GM12878 (cell line): Measurements from ENCODE around the gene DNTTIP2. TPM values are rescaled to one million over a fixed set of nuclear protein-coding genes. Genes with fewer than 3 reads are reported as not detected.

Experiments
- ATAC-seq: fragments of 200-7000 bp; cut with Tn5 transposase; 3 replicates; pipeline ENCODE4 v1.9.1; 2020; ENCODE audit warnings: mild to moderate bottlenecking, moderate library complexity
- BruUV-seq: library from RNA; stranded (reverse); fragments of 400-500 nt; replicated peaks from 2 replicates; lab custom pipeline; 2021; lab: Mats Ljungman, UMichigan
- CTCF ChIA-PET: fragments of 300-600 bp; sonication (Branson Sonifier 250); formaldehyde crosslinking; extraction: SDS; loops from one replicate; lab custom pipeline; 2021; ENCODE audit warnings: inconsistent platforms; lab: Yijun Ruan, JAX
- POLR2A ChIA-PET: fragments of 350-600 bp; formaldehyde crosslinking; extraction: SDS; loops from one replicate; lab custom pipeline; 2021; ENCODE audit warnings: inconsistent platforms; lab: Charles Lee
- RAD21 ChIA-PET: fragments of 300-600 bp; sonication (Branson Sonifier 250); formaldehyde crosslinking; loops from one replicate; lab custom pipeline; 2023; ENCODE audit warnings: antibody characterized with exemption; ENCODE audit not compliant: unreplicated experiment; lab: Charles Lee
- SMC1A ChIA-PET: fragments of 300-600 bp; sonication (Branson Sonifier 250); formaldehyde crosslinking; loops from one replicate; lab custom pipeline; 2023; ENCODE audit not compliant: unreplicated experiment, uncharacterized antibody; lab: Charles Lee
- DNase-seq: peaks from one replicate; pipeline ENCODE4 v3.0.0-alpha.2; 2011; ENCODE audit warnings: low read depth, low spot score
- FAIRE-seq: peaks from 3 replicates; lab custom pipeline; 2011; peaks lifted over from hg19 to GRCh38; lab: Jason Lieb, UNC
- H2AFZ ChIP-seq: 2 replicates; pipeline ENCODE4 v1.6.0; 2011; ENCODE audit warnings: low read depth, low read length, control low read depth; ENCODE audit not compliant: control insufficient read depth
- H3K27ac ChIP-seq: 2 replicates; pipeline ENCODE4 v1.5.1; 2011; ENCODE audit warnings: control low read depth; ENCODE audit not compliant: control insufficient read depth, insufficient read depth
- H3K27me3 ChIP-seq, 2 experiments: replicated peaks in 1 of 2; 2 replicates each; pipeline versions ENCODE4 v1.6.0 to v1.6.1; 2011; ENCODE audit warnings: low read length in 1 of 2; ENCODE audit not compliant: control insufficient read depth in 2 of 2, insufficient read depth in 2 of 2
- H3K36me3 ChIP-seq, 2 experiments: 2 replicates each; pipeline ENCODE4 v1.5.1; 2011; ENCODE audit warnings: low read length in 1 of 2; ENCODE audit not compliant: control insufficient read depth in 2 of 2, insufficient read depth in 2 of 2
- H3K4me1 ChIP-seq: 2 replicates; pipeline ENCODE4 v1.6.1; 2011; ENCODE audit warnings: mild to moderate bottlenecking, low read length, moderate library complexity, mixed read lengths; ENCODE audit not compliant: control insufficient read depth, insufficient read depth
- H3K4me2 ChIP-seq: 2 replicates; pipeline ENCODE4 v1.6.0; 2011; ENCODE audit warnings: control low read depth; ENCODE audit not compliant: control insufficient read depth, insufficient read depth
- H3K4me3 ChIP-seq: fragments of 200-600 bp; sonication (generic); 2 replicates; pipeline ENCODE4 v1.5.1; 2016
- H3K79me2 ChIP-seq: 2 replicates; pipeline ENCODE4 v1.6.0; 2011; ENCODE audit warnings: low read length; ENCODE audit not compliant: control insufficient read depth, insufficient read depth
- H3K9ac ChIP-seq: 2 replicates; pipeline ENCODE4 v1.8.0; 2011; ENCODE audit warnings: low read length, control low read depth, mixed read lengths; ENCODE audit not compliant: control insufficient read depth, insufficient read depth
- H3K9me3 ChIP-seq: replicated peaks from 3 replicates; pipeline ENCODE4 v1.5.1; 2011; ENCODE audit warnings: mild to moderate bottlenecking, low read length; ENCODE audit not compliant: control insufficient read depth, insufficient read depth
- H4K20me1 ChIP-seq: 2 replicates; pipeline ENCODE4 v1.6.0; 2011; ENCODE audit not compliant: control insufficient read depth, insufficient read depth
- BHLHE40 ChIP-seq, 2 experiments: fragments of 450-650 bp in 1 of 2; IDR thresholded peaks; 2 replicates each; pipeline ENCODE4 v1.6.1; 2011 to 2017; ENCODE audit warnings: low read depth in 2 of 2, borderline replicate concordance in 1 of 2, improper control_type of control experiment in 1 of 2, low read length in 1 of 2, mild to moderate bottlenecking in 1 of 2
- EED ChIP-seq: sonication (generic); IDR thresholded peaks from 2 replicates; pipeline ENCODE4 v1.6.1; 2016; ENCODE audit warnings: antibody characterized with exemption, low read depth
- HDAC2 ChIP-seq: fragments of 200-600 bp; sonication (generic); IDR thresholded peaks from 2 replicates; pipeline ENCODE4 v1.6.1; 2017
- JUNB ChIP-seq: IDR thresholded peaks from 2 replicates; pipeline ENCODE4 v1.6.1; 2016; ENCODE audit warnings: antibody characterized with exemption, mild to moderate bottlenecking
- LARP7 ChIP-seq: fragments of 450-650 bp; IDR thresholded peaks from 2 replicates; pipeline ENCODE4 v1.6.1; 2017; ENCODE audit warnings: mild to moderate bottlenecking
- RBBP5 ChIP-seq: fragments of 200-600 bp; sonication (generic); conservative IDR thresholded peaks from 2 replicates; pipeline ENCODE4 v1.6.1; 2016
- RCOR1 ChIP-seq: conservative IDR thresholded peaks from 2 replicates; pipeline ENCODE4 v1.6.1; 2012; ENCODE audit warnings: low read depth, low read length, improper control_type of control experiment
- RUNX3 ChIP-seq: IDR thresholded peaks from 2 replicates; pipeline ENCODE4 v1.6.1; 2012; ENCODE audit warnings: low read length, inconsistent platforms
- SRF ChIP-seq, 2 experiments: IDR thresholded peaks; 2 replicates each; pipeline ENCODE4 v1.6.1; 2011; ENCODE audit warnings: low read depth in 2 of 2, low read length in 2 of 2, mild to moderate bottlenecking in 1 of 2, moderate library complexity in 1 of 2
- TCF12 ChIP-seq: IDR thresholded peaks from 2 replicates; pipeline ENCODE4 v1.6.1; 2011; ENCODE audit warnings: low read depth, mild to moderate bottlenecking, low read length
- WRNIP1 ChIP-seq: IDR thresholded peaks from 2 replicates; pipeline ENCODE4 v1.6.1; 2011; ENCODE audit warnings: low read depth, low read length, improper control_type of control experiment, borderline replicate concordance
- WGBS: methylation state at CpG from one replicate; pipeline ENCODE4 v1.1.6; 2016; ENCODE audit warnings: low lambda C conversion rate; ENCODE audit not compliant: insufficient replicate concordance, insufficient coverage; ENCODE audit errors: missing lambda C conversion rate; 5-methylcytosine and 5-hydroxymethylcytosine counted together
- in situ Hi-C: fragments of 300-500 bp; cut with MboI; formaldehyde crosslinking; loops from 9 replicates; pipeline ENCODE4 v1.14.3; 2018; ENCODE audit warnings: mixed read lengths
- intact Hi-C: fragments of 100-400 bp; cut with micrococcal nuclease; formaldehyde crosslinking; loops from one replicate; pipeline ENCODE4 v1.14.2; 2022; ENCODE audit not compliant: unreplicated experiment
- polyA plus RNA-seq, 11 experiments: library from polyadenylated mRNA; depleted of rRNA in 4 of 11; unstranded in 6 of 11; stranded (reverse) in 5 of 11; fragments of >200 nt; fragmentation: Nextera tagmentation in 4 of 11; fragmentation: Illumina TruSeq in 1 of 11; extraction: Ambion mirVana in 4 of 11; extraction: Trizol in 1 of 11; gene quantifications; 1 replicate in 1 of 11; 2 replicates in 10 of 11; pipeline versions ENCODE4 v1.2.1 to v1.2.3, GENCODE V29; 2011 to 2016; ENCODE audit warnings: inconsistent platforms in 2 of 11, missing spikeins in 2 of 11, low read depth in 1 of 11
- total RNA-seq, 4 experiments: library from RNA; depleted of rRNA in 3 of 4; stranded (reverse); fragments of >200 nt in 3 of 4; fragmentation: Illumina TruSeq in 1 of 4; extraction: Trizol in 1 of 4; gene quantifications; 2 replicates each; pipeline versions ENCODE4 v1.2.1 to v1.2.3, GENCODE V29; 2013 to 2021
- TF ChIP-seq, protein P1 (sequence below): IDR thresholded peaks from 2 replicates; pipeline ENCODE4 v1.6.1; 2011; ENCODE audit warnings: mild to moderate bottlenecking, low read depth, low read length, moderate library complexity; ENCODE audit not compliant: insufficient replicate concordance
- TF ChIP-seq, protein P2 (sequence below): fragments of 450-650 bp; IDR thresholded peaks from 2 replicates; pipeline ENCODE4 v1.6.1; 2017; ENCODE audit warnings: mild to moderate bottlenecking, moderate library complexity
- TF ChIP-seq, protein P3 (sequence below), 3 experiments: IDR thresholded peaks in 2 of 3; conservative IDR thresholded peaks in 1 of 3; 2 replicates each; pipeline ENCODE4 v1.5.1; 2011; ENCODE audit warnings: low read depth in 3 of 3, low read length in 3 of 3, mild to moderate bottlenecking in 3 of 3, control low read depth in 2 of 3, moderate library complexity in 2 of 3, inconsistent platforms in 1 of 3, mixed read lengths in 1 of 3; ENCODE audit not compliant: control insufficient read depth in 2 of 3, insufficient read depth in 1 of 3; ENCODE audit errors: extremely low read depth in 1 of 3
- TF ChIP-seq, protein P4 (sequence below): fragments of 450-650 bp; IDR thresholded peaks from 2 replicates; pipeline ENCODE4 v1.6.1; 2016; ENCODE audit warnings: mild to moderate bottlenecking

Gene DNTTIP2
- total and polyA plus RNA-seq, 10 of the 15 experiments (the other 5 are each of a cell fraction or from before 2014, with no cell fraction given) = 34.3 to 99.2 (median 74.9) TPM

DNA sequence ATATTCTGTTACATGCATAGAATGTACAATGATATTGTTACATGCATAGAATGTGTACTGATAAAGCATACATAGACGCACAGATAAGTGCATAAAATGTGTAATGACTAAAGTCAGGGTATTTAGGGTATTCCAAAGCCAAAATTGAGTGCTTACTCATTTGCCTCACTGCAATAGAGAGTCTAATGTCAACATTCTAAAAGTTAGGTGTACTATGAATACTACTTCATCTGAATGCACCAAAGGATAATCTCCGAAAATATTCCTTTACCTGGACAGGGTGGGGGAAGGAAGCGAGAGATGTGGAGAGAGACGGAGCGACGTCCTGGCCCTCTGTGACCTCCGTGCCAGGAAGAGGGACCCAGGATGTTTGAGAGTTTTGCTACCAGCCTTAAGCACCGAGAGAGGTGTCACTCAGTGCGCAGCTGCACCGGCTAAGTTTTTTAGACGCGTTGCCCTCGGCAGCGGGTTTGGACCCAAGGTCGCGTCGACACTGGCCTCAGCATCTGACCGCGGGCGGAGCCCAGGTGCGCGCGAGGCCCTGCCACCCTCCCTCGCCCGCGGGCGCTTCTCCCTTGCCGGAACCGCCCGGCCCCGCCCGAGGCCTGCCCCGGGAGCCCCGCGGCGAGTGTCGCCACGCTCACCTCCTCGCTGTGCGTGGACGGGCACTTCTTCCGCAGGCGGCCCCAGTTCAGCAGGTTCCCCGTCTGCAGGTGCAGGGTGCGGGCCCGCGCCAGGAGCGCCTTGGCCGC lies 29.6 kb upstream of the DNTTIP2 start:
- H3K9me3 ChIP-seq = no peaks in the 10 kb centered on the region
- peak overlapping the region; percentile 73 for H3K9ac ChIP-seq
- H3K36me3 ChIP-seq = no peaks in the 10 kb centered on the region
- DNase-seq = no peak
- H3K27ac ChIP-seq = peak overlapping the region; percentile 42; the same call in 1 of the 2 replicates
- no peaks in the 10 kb centered on the region for H4K20me1 ChIP-seq
- in situ Hi-C loops = no loop called here
- no peaks in the 10 kb centered on the region; the same call in 1 of the 2 replicates for H3K4me1 ChIP-seq
- 1% methylated on average over 42 of the region's 49 CpGs for whole genome bisulfite sequencing
- peak overlapping the region; percentile 82 for H3K4me2 ChIP-seq
- SMC1A ChIA-PET = interaction anchor here (0.6 to 1.1 kb wide), 4 partner anchors 13 to 63 kb away, joined by 3 to 4 read pairs (median 3); no protein-coding TSS in a partner anchor
- peak; percentile 59 for ATAC-seq
- no peaks in the 10 kb centered on the region for H3K27me3 ChIP-seq
- peak overlapping the region; percentile 87 for H2AFZ ChIP-seq
- H3K79me2 ChIP-seq = peaks cover 37% of the 10 kb centered on the region
- CTCF ChIA-PET = interaction anchor here (0.8 to 2.2 kb wide), 3 partner anchors 13 to 279 kb away, joined by 3 to 12 read pairs (median 3); no protein-coding TSS in a partner anchor
- FAIRE-seq = no peak
- BruUV-seq = no TSS peak
- H3K4me3 ChIP-seq = peak overlapping the region; percentile 74
- POLR2A ChIA-PET = no interaction called here
- RAD21 ChIA-PET = interaction anchor here (1.7 kb wide), 1 partner anchor 29 kb away, joined by 4 read pairs; the partner anchor contains the start of gene DNTTIP2
- intact Hi-C loops = loop anchor here (1.0 to 2.0 kb wide), 2 partner anchors 29 to 62 kb away; partner anchors contain the start of gene DNTTIP2
- TF ChIP-seq, protein P1, sequence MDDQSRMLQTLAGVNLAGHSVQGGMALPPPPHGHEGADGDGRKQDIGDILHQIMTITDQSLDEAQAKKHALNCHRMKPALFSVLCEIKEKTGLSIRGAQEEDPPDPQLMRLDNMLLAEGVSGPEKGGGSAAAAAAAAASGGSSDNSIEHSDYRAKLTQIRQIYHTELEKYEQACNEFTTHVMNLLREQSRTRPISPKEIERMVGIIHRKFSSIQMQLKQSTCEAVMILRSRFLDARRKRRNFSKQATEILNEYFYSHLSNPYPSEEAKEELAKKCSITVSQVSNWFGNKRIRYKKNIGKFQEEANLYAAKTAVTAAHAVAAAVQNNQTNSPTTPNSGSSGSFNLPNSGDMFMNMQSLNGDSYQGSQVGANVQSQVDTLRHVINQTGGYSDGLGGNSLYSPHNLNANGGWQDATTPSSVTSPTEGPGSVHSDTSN = peak; percentile 36
- TF ChIP-seq TCF12 (peak; percentile 52; the same call in 1 of the 2 replicates), RUNX3 (peak; percentile 29; the same call in 1 of the 2 replicates), BHLHE40 (IDR thresholded peaks at IDR 0.05; ENCODE audit: borderline replicate concordance in 1 of 2, low read depth in 2 of 2, low read length in 1 of 2) (peak in 1 of 2 experiments; percentile 29; a peak in 1 of 4 replicates), HDAC2 (no peak), SRF (IDR thresholded peaks at IDR 0.05; ENCODE audit: low read depth in 2 of 2, low read length in 2 of 2) (no peak), RCOR1 (no peak), RBBP5 (no peak), EED (no peak), JUNB (no peak), LARP7 (peak; percentile 41), WRNIP1 (no peak)
- TF ChIP-seq, protein P2, sequence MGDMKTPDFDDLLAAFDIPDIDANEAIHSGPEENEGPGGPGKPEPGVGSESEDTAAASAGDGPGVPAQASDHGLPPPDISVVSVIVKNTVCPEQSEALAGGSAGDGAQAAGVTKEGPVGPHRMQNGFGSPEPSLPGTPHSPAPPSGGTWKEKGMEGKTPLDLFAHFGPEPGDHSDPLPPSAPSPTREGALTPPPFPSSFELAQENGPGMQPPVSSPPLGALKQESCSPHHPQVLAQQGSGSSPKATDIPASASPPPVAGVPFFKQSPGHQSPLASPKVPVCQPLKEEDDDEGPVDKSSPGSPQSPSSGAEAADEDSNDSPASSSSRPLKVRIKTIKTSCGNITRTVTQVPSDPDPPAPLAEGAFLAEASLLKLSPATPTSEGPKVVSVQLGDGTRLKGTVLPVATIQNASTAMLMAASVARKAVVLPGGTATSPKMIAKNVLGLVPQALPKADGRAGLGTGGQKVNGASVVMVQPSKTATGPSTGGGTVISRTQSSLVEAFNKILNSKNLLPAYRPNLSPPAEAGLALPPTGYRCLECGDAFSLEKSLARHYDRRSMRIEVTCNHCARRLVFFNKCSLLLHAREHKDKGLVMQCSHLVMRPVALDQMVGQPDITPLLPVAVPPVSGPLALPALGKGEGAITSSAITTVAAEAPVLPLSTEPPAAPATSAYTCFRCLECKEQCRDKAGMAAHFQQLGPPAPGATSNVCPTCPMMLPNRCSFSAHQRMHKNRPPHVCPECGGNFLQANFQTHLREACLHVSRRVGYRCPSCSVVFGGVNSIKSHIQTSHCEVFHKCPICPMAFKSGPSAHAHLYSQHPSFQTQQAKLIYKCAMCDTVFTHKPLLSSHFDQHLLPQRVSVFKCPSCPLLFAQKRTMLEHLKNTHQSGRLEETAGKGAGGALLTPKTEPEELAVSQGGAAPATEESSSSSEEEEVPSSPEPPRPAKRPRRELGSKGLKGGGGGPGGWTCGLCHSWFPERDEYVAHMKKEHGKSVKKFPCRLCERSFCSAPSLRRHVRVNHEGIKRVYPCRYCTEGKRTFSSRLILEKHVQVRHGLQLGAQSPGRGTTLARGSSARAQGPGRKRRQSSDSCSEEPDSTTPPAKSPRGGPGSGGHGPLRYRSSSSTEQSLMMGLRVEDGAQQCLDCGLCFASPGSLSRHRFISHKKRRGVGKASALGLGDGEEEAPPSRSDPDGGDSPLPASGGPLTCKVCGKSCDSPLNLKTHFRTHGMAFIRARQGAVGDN = no peak
- TF ChIP-seq, protein P3, sequence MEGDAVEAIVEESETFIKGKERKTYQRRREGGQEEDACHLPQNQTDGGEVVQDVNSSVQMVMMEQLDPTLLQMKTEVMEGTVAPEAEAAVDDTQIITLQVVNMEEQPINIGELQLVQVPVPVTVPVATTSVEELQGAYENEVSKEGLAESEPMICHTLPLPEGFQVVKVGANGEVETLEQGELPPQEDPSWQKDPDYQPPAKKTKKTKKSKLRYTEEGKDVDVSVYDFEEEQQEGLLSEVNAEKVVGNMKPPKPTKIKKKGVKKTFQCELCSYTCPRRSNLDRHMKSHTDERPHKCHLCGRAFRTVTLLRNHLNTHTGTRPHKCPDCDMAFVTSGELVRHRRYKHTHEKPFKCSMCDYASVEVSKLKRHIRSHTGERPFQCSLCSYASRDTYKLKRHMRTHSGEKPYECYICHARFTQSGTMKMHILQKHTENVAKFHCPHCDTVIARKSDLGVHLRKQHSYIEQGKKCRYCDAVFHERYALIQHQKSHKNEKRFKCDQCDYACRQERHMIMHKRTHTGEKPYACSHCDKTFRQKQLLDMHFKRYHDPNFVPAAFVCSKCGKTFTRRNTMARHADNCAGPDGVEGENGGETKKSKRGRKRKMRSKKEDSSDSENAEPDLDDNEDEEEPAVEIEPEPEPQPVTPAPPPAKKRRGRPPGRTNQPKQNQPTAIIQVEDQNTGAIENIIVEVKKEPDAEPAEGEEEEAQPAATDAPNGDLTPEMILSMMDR (IDR thresholded peaks at IDR 0.05 in 2 of 3, conservative IDR thresholded peaks at IDR 0.05 in 1 of 3; ENCODE audit: control insufficient read depth in 2 of 3, extremely low read depth in 1 of 3, insufficient read depth in 1 of 3, low read depth in 3 of 3, low read length in 3 of 3) = no peak
- TF ChIP-seq, protein P4, sequence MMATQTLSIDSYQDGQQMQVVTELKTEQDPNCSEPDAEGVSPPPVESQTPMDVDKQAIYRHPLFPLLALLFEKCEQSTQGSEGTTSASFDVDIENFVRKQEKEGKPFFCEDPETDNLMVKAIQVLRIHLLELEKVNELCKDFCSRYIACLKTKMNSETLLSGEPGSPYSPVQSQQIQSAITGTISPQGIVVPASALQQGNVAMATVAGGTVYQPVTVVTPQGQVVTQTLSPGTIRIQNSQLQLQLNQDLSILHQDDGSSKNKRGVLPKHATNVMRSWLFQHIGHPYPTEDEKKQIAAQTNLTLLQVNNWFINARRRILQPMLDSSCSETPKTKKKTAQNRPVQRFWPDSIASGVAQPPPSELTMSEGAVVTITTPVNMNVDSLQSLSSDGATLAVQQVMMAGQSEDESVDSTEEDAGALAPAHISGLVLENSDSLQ = peak; percentile 76
